Measurements from ENCODE around the gene RHOBTB3. TPM values are rescaled to one million over a fixed set of nuclear protein-coding genes. Genes with fewer than 3 reads are reported as not detected.
A peak's percentile ranks its signal among the peaks of the same experiment; 100 is the strongest.

Gene RHOBTB3
- total RNA-seq, 2 donors from 2014 or later: 56.2 to 89.9 TPM

DNA sequence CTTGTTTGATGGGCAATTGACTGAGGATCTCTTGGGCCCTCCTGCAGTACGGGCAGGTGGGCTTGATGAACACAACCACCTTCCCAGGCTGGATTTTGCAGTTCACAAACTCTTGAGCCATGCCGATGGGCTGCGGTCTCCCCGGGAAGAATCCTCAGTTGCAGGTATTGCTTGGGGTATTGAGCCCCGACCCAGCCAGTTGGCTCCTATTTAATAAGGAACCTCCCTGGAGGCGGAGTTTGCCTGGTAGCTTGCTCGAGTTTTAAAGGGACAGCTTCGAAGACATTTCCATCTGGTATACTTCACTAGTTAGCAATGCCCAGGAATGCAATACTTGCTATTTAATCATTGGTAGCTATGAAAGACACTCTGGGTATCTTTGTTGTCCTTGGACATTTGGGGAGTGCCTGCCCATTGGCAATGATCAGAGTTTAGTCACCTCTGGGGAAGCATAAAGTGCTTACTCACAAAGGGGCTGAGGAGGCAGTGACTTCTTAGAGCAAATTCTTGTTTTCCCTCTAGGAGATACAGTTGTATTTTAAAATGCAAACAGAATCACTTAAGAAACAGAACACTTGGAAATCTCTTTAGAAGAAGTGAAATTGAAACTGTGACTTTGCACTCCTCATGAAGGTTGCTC is 91.5 kb downstream of the RHOBTB3 start, which contains the start of gene GLRX:
GLRX (minus strand) TSS at position 185 of the 640 bp plus-strand sequence; CDS start at position 121, 64 bp downstream.
- H3K27me3 ChIP-seq: no peaks in the 10 kb centered on the region
- TF ChIP-seq, protein P1, sequence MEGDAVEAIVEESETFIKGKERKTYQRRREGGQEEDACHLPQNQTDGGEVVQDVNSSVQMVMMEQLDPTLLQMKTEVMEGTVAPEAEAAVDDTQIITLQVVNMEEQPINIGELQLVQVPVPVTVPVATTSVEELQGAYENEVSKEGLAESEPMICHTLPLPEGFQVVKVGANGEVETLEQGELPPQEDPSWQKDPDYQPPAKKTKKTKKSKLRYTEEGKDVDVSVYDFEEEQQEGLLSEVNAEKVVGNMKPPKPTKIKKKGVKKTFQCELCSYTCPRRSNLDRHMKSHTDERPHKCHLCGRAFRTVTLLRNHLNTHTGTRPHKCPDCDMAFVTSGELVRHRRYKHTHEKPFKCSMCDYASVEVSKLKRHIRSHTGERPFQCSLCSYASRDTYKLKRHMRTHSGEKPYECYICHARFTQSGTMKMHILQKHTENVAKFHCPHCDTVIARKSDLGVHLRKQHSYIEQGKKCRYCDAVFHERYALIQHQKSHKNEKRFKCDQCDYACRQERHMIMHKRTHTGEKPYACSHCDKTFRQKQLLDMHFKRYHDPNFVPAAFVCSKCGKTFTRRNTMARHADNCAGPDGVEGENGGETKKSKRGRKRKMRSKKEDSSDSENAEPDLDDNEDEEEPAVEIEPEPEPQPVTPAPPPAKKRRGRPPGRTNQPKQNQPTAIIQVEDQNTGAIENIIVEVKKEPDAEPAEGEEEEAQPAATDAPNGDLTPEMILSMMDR (IDR thresholded peaks at IDR 0.05): no peak

DNA sequence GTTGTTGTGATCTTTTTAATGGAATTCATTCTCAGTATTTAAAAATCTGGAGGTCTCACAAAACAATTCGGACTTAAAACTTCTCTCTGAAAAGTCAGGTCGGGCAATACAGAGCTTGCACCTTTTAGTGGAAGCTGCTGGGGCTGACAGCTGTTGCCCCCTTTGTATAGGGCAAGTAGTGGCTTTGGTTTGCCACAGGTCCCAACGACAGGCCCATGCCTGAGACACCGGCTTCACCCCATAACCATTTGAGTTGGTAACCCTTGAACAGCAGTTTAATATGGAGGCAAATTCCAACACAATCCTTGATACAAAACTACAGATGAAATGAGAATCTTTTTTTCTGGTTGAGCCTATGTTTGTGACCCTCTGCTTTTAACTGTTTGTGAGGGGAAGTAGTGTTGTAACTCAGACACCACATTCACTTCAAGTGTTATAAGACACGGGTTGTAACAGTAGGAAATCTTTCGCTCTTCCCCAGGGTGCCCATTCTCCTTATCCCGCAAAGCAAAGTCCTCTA is 92.1 kb downstream of the RHOBTB3 start:
- Histone ChIP-seq H3K27ac (peak overlapping the region; percentile 91 to 96), H3K27me3 (no peaks in the 10 kb centered on the region), H3K9me3 (no peaks in the 10 kb centered on the region), H3K4me3 (peak overlapping the region; percentile 71 to 82), H3K36me3 (peaks cover 5% of the 10 kb centered on the region), H3K4me1 (peaks cover 0 to 55% of the 10 kb centered on the region in 2 donors)
- no peak for DNase-seq (ENCODE audit: low spot score)
- TF ChIP-seq, protein P1 (IDR thresholded peaks at IDR 0.05): no peak

More for the DNA sequence above, 91.5 kb downstream of the RHOBTB3 start, which contains the start of gene GLRX:
- DNase-seq (ENCODE audit: low spot score): peak; percentile 93
- Histone ChIP-seq H3K9me3 (no peaks in the 10 kb centered on the region), H3K27ac (peak within 1 kb of the TSS; percentile 91 to 96), H3K4me3 (peak within 1 kb of the TSS; percentile 71 to 82), H3K36me3 (peaks cover 5% of the 10 kb centered on the region), H3K4me1 (peaks cover 0 to 61% of the 10 kb centered on the region in 2 donors)

DNA sequence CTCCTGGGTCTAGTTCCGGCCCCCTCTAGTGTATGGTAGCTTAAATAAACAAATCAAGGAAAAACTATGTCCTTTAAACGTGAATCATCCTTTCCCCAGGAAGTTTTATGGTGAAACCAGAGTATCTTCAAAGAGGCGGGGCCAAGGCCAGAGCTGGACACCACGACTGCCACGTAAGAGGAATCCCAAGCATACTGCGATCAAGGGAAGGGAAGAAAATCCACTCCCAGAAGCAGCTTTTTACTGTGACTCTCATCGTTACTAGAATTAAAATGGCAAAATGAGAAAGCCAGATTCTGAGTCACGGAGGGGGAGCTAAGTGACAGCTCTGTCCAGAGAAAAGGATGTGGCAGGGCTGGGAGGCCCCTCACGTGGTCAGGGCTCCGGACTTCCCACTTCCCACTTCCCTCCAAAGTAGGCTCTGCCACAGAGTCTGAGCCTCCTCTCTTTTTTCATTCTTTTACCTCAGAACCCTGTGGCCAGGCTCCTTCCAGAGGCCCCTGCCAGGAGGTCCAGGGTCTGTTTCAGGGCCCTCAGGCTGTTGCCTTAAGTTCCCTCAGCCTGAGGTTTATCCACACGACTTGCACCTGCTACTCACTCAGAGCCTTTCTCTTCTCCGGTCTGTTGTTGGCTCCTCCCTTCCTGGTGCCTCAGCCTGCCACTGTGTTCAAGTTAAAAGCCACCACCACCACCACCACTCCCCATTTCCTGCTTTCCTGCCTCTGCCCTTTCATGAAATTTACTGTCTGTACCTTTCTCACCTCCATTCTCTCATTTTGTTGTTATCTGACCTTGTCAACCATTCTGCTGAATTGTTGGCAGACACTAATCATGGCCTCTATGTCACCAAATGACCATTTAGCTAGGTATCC is 92.8 kb downstream of the RHOBTB3 start:
- TF ChIP-seq, protein P1 (IDR thresholded peaks at IDR 0.05): no peak
- Histone ChIP-seq H3K36me3 (peaks cover 4% of the 10 kb centered on the region), H3K27me3 (no peaks in the 10 kb centered on the region), H3K4me1 (peaks cover 0 to 48% of the 10 kb centered on the region in 2 donors), H3K27ac (peak overlapping the region; percentile 91 to 96), H3K4me3 (peak overlapping the region in 1 of 2 donors; percentile 71), H3K9me3 (no peaks in the 10 kb centered on the region)
- DNase-seq (ENCODE audit: low spot score): peak; percentile 87

DNA sequence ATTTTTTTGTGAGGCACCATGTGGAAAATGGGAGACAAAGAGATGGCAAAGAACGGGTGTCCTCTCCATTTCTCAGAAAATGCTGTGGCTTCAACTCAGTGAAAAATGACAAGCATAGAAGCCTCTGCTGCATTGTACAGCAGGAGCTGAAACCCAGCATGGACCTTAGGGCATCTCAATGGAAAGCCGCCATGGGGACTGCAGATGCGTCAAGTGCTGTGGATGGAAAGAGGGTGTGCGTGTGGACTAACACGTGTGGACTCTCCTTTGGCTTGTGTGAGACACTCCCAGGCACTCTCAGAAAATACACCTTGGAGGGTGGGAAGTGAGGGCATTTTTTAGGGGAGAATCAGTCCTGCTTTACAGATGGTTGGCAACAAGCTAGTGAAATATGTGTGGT is 93.6 kb downstream of the RHOBTB3 start:
- no peak for DNase-seq (ENCODE audit: low spot score)
- Histone ChIP-seq H3K27ac (peak overlapping the region; percentile 91 to 96), H3K4me1 (peaks cover 0 to 40% of the 10 kb centered on the region in 2 donors), H3K9me3 (no peaks in the 10 kb centered on the region), H3K4me3 (no peak overlapping the region), H3K27me3 (no peaks in the 10 kb centered on the region), H3K36me3 (no peaks in the 10 kb centered on the region)
- TF ChIP-seq, protein P1 (IDR thresholded peaks at IDR 0.05): no peak

DNA sequence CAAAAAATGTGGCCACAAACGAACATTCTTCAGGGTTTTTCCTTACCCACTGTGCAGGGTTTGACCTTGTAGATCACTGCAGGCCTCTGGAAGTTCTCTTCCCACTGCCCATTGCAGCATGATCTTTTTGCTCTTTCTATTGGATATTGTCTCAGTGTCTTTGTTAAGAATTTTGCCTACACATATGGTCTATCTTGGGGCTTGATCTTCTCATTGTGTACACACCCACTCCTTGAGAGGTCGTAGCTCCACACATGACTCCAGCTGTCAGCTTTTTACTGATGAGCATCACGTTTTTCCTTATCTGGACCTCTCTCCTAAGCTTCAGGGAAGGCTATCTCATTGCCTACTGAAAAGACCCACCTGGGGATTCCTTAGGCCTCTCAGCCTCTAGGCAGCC is 94.4 kb downstream of the RHOBTB3 start:
- Histone ChIP-seq H3K27ac (no peak overlapping the region), H3K9me3 (no peaks in the 10 kb centered on the region), H3K36me3 (no peaks in the 10 kb centered on the region), H3K4me1 (peaks cover 0 to 33% of the 10 kb centered on the region in 2 donors), H3K27me3 (no peaks in the 10 kb centered on the region), H3K4me3 (no peak overlapping the region)
- DNase-seq (ENCODE audit: low spot score): no peak
- TF ChIP-seq, protein P1 (IDR thresholded peaks at IDR 0.05): no peak
